ENCODE measurements around the gene C1QA. TPM values are rescaled to one million over a fixed set of nuclear protein-coding genes. Genes with fewer than 3 reads are reported as not detected.

C1QA gene
- total RNA-seq, 4 donors from 2014 or later = 11.7 to 167 (median 68.4) TPM

DNA sequence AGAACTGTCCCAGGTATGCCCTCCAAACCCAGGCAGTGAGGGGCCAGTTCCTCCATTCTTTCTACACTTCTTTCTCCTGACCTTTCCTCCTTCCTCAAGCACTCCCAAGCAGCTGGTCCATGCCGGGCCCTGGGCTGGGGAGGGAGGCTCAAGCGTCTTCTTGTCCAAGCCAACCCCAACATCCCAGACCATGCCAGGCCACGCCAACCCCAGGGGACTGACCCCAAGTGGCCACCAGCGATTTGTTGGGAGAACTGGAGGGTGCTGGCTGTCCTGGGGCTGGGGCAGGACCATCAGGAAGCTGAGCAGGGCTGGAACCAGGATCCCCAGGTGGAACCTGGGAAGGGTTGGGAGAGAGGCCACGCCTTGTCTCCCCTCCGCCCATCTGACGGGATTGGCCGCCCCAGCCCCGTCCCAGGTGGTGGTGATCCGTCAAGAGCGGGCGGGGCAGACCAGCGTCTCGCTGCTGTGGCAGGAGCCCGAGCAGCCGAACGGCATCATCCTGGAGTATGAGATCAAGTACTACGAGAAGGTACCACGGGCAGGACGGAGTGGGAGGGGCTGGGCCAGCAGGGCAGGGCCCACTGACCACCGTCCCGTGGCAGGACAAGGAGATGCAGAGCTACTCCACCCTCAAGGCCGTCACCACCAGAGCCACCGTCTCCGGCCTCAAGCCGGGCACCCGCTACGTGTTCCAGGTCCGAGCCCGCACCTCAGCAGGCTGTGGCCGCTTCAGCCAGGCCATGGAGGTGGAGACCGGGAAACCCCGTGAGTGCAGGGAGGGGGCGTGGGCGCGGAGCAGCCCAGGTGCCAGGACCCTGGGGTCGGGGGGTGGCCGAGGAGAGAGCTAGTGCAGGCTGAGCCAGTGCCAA is 43.3 kb upstream of the C1QA start:
- TF ChIP-seq POLR2A (IDR thresholded peaks at IDR 0.05) = no peak
- no peak for TF ChIP-seq CTCF (IDR thresholded peaks at IDR 0.05)
- Histone ChIP-seq H3K4me1 (no peaks in the 10 kb centered on the region), H3K9me3 (no peaks in the 10 kb centered on the region), H3K36me3 (no peaks in the 10 kb centered on the region), H3K4me3 (no peak overlapping the region), H3K27me3 (peaks cover 0 to 91% (median 0%) of the 10 kb centered on the region in 4 donors), H3K27ac (no peak overlapping the region)
- 11 to 60% methylated on average over 1 to 9 of the region's 38 CpGs for WGBS, 2 donors
- intact Hi-C loops (cut with DNase I) = no loop called here
- DNase-seq = no peak

DNA sequence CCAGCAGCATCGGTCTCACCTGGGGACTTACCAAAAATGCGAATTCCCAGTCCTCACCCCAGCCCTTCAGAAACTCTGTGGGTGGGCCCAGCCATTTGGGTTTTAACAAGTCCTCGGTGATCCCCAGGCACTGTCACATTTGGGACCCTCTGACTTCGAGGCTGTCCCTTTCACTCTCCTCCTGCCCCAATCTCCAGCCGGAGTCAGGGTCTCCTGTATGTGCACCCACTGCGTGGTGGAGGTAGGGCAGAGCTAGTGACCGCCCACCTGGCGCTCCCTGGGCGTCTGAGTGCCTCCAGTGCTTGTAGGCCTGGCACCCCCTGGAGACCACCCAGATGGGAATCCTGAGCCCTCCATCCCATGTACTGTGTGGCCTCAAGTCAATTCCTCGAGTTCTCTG is 42.0 kb upstream of the C1QA start:
- no peak overlapping the region for H3K4me3 ChIP-seq
- intact Hi-C loops (cut with DNase I) = no loop called here
- no peak for TF ChIP-seq POLR2A (IDR thresholded peaks at IDR 0.05)
- no peak for TF ChIP-seq CTCF (IDR thresholded peaks at IDR 0.05)
- peaks cover 0 to 93% (median 0%) of the 10 kb centered on the region in 4 donors for H3K27me3 ChIP-seq
- WGBS, 2 donors = 65 to 69% methylated on average over 7 to 9 of the region's 10 CpGs
- H3K36me3 ChIP-seq = no peaks in the 10 kb centered on the region
- no peaks in the 10 kb centered on the region for H3K9me3 ChIP-seq
- no peak for DNase-seq
- no peak overlapping the region for H3K27ac ChIP-seq
- no peaks in the 10 kb centered on the region for H3K4me1 ChIP-seq

- TF ChIP-seq POLR2A (IDR thresholded peaks at IDR 0.05) (no peak), CTCF (IDR thresholded peaks at IDR 0.05) (no peak)
- Histone ChIP-seq H3K4me3 (no peak overlapping the region), H3K27me3 (peaks cover 0 to 90% (median 0%) of the 10 kb centered on the region in 4 donors), H3K36me3 (no peaks in the 10 kb centered on the region), H3K9me3 (no peaks in the 10 kb centered on the region), H3K4me1 (no peaks in the 10 kb centered on the region), H3K27ac (no peak overlapping the region)
- WGBS, 2 donors = 84 to 100% methylated on average over 1 to 6 of the region's 7 CpGs
- intact Hi-C loops (cut with DNase I) = no loop called here
- DNase-seq = no peak
Observed at GRCh38 chr1:22595108-22595507, 41.3 kb upstream of the C1QA start.

DNA sequence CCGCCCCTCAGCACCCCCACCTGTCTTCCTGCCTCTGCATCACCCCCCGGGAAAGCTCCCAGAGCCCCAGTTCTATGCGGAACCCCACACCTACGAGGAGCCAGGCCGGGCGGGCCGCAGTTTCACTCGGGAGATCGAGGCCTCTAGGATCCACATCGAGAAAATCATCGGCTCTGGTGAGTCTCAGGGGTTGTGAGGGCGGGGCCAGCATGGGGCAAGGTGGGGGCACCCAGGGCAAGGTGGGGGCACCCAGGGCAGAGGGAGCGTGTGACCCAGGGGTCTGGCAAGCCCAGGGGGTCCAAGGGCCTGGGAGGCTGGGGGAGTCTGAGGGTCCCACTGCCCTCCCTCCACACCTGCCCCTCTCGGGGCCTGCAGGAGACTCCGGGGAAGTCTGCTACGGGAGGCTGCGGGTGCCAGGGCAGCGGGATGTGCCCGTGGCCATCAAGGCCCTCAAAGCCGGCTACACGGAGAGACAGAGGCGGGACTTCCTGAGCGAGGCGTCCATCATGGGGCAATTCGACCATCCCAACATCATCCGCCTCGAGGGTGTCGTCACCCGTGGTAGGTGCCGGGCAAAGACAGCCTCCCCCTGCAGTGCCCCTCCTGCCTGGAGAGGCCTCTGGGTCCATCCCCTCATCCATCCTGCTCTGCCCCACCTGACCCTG is 39.0 kb upstream of the C1QA start:
- no peaks in the 10 kb centered on the region for H3K9me3 ChIP-seq
- TF ChIP-seq CTCF (IDR thresholded peaks at IDR 0.05) (no peak), POLR2A (IDR thresholded peaks at IDR 0.05) (no peak)
- no peak overlapping the region for H3K4me3 ChIP-seq
- H3K36me3 ChIP-seq = no peaks in the 10 kb centered on the region
- DNase-seq = no peak
- H3K27ac ChIP-seq = no peak overlapping the region
- H3K4me1 ChIP-seq = no peaks in the 10 kb centered on the region
- WGBS, 2 donors = 75 to 86% methylated on average over 7 to 13 of the region's 30 CpGs
- peaks cover 0 to 92% (median 0%) of the 10 kb centered on the region in 4 donors for H3K27me3 ChIP-seq
- intact Hi-C loops (cut with DNase I) = no loop called here

GRCh38 chr1:22597996-22598395 is 38.4 kb upstream of the C1QA start:
- H3K36me3 ChIP-seq = no peaks in the 10 kb centered on the region
- H3K27ac ChIP-seq = no peak overlapping the region
- DNase-seq = no peak
- TF ChIP-seq CTCF (IDR thresholded peaks at IDR 0.05) = no peak
- no peak for TF ChIP-seq POLR2A (IDR thresholded peaks at IDR 0.05)
- peaks cover 0 to 92% (median 0%) of the 10 kb centered on the region in 4 donors for H3K27me3 ChIP-seq
- H3K4me1 ChIP-seq = no peaks in the 10 kb centered on the region
- WGBS, 2 donors = 70% methylated on average over 3 of the region's 8 CpGs; no CpG with 5 or more reads in 1 of the 2 donors
- H3K4me3 ChIP-seq = no peak overlapping the region
- no peaks in the 10 kb centered on the region for H3K9me3 ChIP-seq
- intact Hi-C loops (cut with DNase I) = no loop called here
